HTR-8/SVneo (cell line): Measurements from ENCODE around the gene FOXM1.
A peak's percentile ranks its signal among the peaks of the same experiment; 100 is the strongest.

Source experiments
- DNase-seq: peaks from one replicate; pipeline ENCODE4 v3.0.0; 2011; ENCODE audit warnings: low spot score, mixed read lengths; ENCODE audit not compliant: insufficient read length
- FAIRE-seq: peaks from 2 replicates; lab custom pipeline; 2011; peaks lifted over from hg19 to GRCh38; lab: Jason Lieb, UNC

Gene FOXM1, protein sequence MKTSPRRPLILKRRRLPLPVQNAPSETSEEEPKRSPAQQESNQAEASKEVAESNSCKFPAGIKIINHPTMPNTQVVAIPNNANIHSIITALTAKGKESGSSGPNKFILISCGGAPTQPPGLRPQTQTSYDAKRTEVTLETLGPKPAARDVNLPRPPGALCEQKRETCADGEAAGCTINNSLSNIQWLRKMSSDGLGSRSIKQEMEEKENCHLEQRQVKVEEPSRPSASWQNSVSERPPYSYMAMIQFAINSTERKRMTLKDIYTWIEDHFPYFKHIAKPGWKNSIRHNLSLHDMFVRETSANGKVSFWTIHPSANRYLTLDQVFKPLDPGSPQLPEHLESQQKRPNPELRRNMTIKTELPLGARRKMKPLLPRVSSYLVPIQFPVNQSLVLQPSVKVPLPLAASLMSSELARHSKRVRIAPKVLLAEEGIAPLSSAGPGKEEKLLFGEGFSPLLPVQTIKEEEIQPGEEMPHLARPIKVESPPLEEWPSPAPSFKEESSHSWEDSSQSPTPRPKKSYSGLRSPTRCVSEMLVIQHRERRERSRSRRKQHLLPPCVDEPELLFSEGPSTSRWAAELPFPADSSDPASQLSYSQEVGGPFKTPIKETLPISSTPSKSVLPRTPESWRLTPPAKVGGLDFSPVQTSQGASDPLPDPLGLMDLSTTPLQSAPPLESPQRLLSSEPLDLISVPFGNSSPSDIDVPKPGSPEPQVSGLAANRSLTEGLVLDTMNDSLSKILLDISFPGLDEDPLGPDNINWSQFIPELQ

GRCh38 chr12:2877047-2877952 is at the start of gene FOXM1, which contains the start of gene RHNO1:
Gene FOXM1 (minus strand): TSS chr12:2877174. CDS start chr12:2874478, 2,696 bp downstream.
Gene RHNO1 (plus strand): TSS chr12:2877223. CDS start chr12:2885367, 8,144 bp downstream.
- DNase-seq (peak; percentile 96), FAIRE-seq (peak; percentile 96)

DNA sequence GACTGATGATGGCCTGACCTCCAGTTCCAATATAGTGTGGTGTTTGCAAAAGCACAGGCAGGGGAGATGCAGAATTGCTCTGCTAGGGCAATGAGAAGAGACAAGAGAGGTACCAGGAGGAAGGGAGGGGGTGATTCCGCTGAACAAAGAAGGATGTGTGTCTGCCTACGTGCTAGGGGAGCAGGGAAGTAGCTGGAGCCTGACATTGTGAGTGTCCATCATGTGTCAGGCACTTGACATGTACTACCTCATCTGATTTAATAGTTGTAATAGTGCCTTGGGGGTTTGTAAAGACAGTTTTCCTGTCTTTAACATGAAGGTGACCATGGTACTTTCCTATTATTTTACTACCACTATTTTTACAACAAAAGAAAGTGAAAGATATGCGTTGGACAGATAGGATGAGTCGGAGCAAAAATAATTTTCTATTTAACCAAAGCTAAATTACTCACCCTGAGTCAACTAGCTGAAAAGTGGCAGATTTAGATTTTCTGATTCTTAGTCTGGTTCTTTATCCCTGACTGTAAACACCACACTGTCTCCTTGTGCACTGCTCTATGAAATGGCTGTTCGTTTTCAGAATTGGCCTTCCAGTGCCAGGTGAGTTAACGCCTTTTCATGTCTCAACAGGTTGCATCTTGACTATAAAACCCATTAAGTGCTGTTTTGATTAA is 48.5 kb upstream of the FOXM1 start:
- no peak for FAIRE-seq
- DNase-seq = no peak

DNA sequence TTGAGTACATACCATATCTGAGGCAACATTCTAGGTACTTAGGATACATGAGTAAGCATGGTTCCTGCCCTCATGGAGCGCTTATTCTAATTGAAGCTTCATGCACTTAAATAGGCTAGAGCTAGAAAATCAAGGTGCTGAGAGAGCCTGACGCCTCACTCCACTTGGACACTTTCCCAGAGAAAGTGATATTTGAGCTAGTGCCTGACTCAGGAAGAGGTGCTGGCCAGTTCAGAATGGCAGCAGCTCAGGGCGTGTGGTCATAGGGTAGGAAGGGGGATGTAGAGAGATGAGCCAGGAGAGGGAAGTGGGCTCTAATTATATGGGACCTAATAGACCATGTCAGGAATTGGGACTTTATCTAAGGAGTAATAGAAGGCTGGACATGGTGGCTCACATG is 47.0 kb upstream of the FOXM1 start:
- DNase-seq (no peak), FAIRE-seq (peak; percentile 51)

GRCh38 chr12:2923057-2923456 is 46.1 kb upstream of the FOXM1 start:
- DNase-seq (no peak), FAIRE-seq (no peak)

- no peak for FAIRE-seq
- no peak for DNase-seq
Measured at GRCh38 chr12:2922329-2922728, 45.4 kb upstream of the FOXM1 start.

DNA sequence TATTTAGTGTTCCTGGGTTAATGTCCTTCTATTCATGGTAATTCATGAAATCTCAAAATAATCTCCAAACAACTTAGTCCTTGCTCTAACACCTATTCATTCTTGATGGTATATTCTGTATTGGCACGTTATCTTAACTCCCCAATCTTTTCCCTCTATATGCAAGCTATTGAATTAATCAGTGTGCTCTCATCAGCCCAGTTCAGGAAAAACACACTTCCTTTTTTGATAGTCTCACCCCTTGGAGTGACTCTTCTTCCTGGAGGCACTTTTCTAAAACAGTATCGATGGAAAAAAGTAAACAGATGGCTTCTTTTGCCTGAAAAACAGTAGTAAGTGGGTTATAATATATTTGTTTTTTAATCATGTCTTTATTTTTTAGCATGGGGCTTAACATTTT is 42.3 kb upstream of the FOXM1 start:
- FAIRE-seq (no peak), DNase-seq (no peak)

DNA sequence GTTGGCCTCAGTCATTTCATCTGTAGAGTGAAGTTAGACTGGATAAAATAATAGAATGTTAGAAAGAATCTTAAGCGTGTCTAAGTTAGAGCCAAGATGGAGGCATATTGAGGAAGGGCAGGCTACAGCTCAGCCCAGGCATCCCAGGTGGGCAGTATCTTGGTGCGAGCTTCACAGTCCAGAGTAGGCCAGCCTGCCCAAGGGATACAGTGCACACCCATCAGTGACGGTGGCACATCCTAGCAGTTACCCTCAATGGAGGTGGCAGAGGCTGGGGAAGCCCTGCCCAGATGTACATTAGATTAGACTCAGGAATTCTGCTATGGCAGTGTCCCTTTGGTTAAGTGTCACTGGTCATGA is 35.2 kb upstream of the FOXM1 start:
- DNase-seq (no peak), FAIRE-seq (no peak)

- DNase-seq (no peak), FAIRE-seq (no peak)
Measured at GRCh38 chr12:2904260-2904659, 27.3 kb upstream of the FOXM1 start.

GRCh38 chr12:2902272-2902880 is 25.4 kb upstream of the FOXM1 start:
- FAIRE-seq (no peak), DNase-seq (no peak)

- FAIRE-seq (no peak), DNase-seq (no peak)
Measured at GRCh38 chr12:2900642-2901041, 23.7 kb upstream of the FOXM1 start.

DNA sequence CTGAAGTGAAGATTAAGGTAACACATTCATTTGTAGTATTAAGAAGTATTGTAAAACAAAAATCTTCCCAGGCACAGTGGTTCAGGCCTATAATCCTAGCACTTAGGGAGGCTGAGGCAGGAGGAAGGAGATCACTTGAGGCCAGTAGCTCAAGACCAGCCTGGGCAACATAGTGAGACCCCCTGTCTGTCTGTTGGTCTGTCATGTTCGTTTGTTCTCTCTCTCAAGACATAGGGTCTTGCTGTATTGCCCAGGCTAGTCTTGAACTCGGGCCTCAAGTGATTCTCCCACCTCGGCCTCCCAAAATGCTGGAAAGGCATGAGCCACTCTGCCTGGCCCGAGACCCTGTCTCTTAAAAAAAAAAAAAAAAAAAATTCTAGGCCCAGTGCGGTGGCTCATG is 20.4 kb upstream of the FOXM1 start:
- DNase-seq (no peak), FAIRE-seq (no peak)

GRCh38 chr12:2895511-2895910 is 18.5 kb upstream of the FOXM1 start:
- FAIRE-seq (no peak), DNase-seq (no peak)

GRCh38 chr12:2895051-2895451 is 18.1 kb upstream of the FOXM1 start:
- no peak for DNase-seq
- FAIRE-seq = no peak

DNA sequence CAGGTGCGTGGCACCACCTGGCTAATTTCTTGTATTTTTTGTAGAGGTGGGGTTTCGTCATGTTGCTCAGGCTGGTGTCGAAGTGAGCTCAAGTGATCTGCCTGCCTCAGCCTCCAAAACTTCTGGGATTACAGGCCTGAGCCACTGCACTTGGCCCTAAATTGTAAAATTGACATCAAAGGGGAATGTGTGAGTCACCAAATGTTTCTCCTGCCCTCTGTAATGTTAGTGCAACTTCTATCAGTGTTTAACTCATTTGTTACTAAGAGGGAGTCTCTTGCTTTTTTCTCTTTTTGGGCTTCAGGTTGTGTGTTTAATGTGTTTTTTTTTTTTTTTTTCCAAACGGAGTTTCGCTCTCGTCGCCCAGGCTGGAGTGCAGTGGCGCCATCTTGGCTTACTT is 16.0 kb upstream of the FOXM1 start:
- FAIRE-seq (peak; percentile 69), DNase-seq (peak; percentile 50)

GRCh38 chr12:2892246-2892645 is 15.3 kb upstream of the FOXM1 start:
- DNase-seq (no peak), FAIRE-seq (no peak)

- DNase-seq = peak; percentile 68
- FAIRE-seq = no peak
Measured at GRCh38 chr12:2891240-2892053, 14.5 kb upstream of the FOXM1 start.

DNA sequence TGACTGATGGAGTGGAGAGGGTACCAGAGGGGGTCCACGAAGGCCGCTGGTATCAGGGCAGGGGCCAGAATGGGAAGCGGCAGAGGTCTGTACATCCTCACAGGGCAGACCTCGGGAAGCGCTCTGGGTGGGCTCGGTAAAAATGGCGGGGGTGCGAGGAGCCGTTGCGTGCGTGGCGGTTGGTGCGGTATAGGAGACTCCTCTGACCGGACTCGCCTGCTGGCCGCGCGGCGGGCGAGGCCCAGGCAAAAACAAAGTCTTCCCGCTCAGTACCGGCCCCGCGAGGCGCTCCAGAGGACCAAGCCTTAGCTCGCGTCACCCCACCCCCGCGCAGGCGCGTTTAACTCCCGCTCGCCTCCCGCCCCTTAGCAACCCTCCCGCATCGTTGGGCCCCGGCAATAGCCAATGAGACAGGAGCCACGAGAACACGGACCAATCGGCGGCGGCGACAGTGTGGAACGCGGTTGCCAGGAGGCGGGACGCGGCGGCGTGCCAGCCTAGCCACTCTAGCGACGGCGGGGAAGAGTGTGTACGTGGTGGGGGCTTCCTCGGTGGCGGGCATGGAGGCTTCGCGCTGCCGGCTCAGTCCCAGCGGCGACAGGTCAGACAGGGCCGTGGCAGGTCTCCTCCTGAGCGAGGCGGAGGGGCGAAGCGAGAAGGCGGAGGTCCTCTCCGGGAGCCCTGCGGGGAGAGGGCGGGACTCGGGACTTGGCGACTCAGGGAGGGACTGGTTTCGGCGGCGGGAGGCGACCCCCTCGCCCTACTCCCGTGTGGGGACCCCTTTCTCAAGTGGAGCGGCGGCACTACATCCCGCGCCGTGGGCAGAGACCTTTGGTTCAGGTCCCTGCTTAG is 13.6 kb upstream of the FOXM1 start, which contains the start of gene TULP3:
Gene TULP3 (plus strand): TSS at position 504 of the 852 bp plus-strand sequence. CDS start 57 bp downstream, at position 561.
- FAIRE-seq = peak; percentile 99

GRCh38 chr12:2890001-2890387 is 13.0 kb upstream of the FOXM1 start:
- FAIRE-seq = no peak
- no peak for DNase-seq

More for the DNA sequence above, 13.6 kb upstream of the FOXM1 start, which contains the start of gene TULP3:
- DNase-seq = peak; percentile 99
